ENCODE results near the gene TRAF7. TPM values are rescaled to one million over a fixed set of nuclear protein-coding genes. Genes with fewer than 3 reads are reported as not detected.

TRAF7 gene
- polyA plus RNA-seq, 1 donor from 2014 or later = 30.9 TPM

- H4K20me1 ChIP-seq (ENCODE audit: insufficient read depth) = no peaks in the 10 kb centered on the region
- no peak overlapping the region for H2AFZ ChIP-seq (ENCODE audit: low read depth, low read length)
- H3K79me2 ChIP-seq (replicated peaks; ENCODE audit: insufficient read depth, low read length) = peaks cover 2% of the 10 kb centered on the region
- peak overlapping the region; percentile 76 for H3K4me3 ChIP-seq (ENCODE audit: low read length)
- H3K27ac ChIP-seq (ENCODE audit: low read length) = no peak overlapping the region
- no peaks in the 10 kb centered on the region for H3K9me2 ChIP-seq (ENCODE audit: insufficient read depth, low read length)
- no peak for TF ChIP-seq POLR2AphosphoS5 (IDR thresholded peaks at IDR 0.05)
- no peak for TF ChIP-seq SMC3 (conservative IDR thresholded peaks at IDR 0.05; ENCODE audit: poor library complexity)
- peak; percentile 47 for TF ChIP-seq MXI1 (conservative IDR thresholded peaks at IDR 0.05; ENCODE audit: poor library complexity, severe bottlenecking)
- no peak for TF ChIP-seq CTCF (IDR thresholded peaks at IDR 0.05; ENCODE audit: poor library complexity, severe bottlenecking)
- TF ChIP-seq REST (IDR thresholded peaks at IDR 0.05; ENCODE audit: borderline replicate concordance) = no peak
- no peaks in the 10 kb centered on the region for H3K9me3 ChIP-seq (ENCODE audit: low read length)
- peak overlapping the region; percentile 73 for H3K9ac ChIP-seq (ENCODE audit: low read length)
- H3K27me3 ChIP-seq (ENCODE audit: insufficient read depth, low read depth, low read length) = peaks cover 3% of the 10 kb centered on the region
- peak overlapping the region; percentile 80 for H3K4me2 ChIP-seq (ENCODE audit: low read length)
- no peaks in the 10 kb centered on the region for H3K36me3 ChIP-seq (ENCODE audit: insufficient read depth, low read length)
- no peaks in the 10 kb centered on the region for H3F3A ChIP-seq (ENCODE audit: insufficient read depth, low read length, poor library complexity, severe bottlenecking)
These were observed 40.0 kb downstream of the TRAF7 start for GRCh38 chr16:2195322-2196161.

GRCh38 chr16:2196162-2196980 is 40.8 kb downstream of the TRAF7 start, which contains the start of gene CASKIN1:
TSS of gene CASKIN1 (minus strand) at chr16:2196605. CDS start at chr16:2196432, 173 bp downstream.
- H4K20me1 ChIP-seq (ENCODE audit: insufficient read depth) = no peaks in the 10 kb centered on the region
- no peak within 1 kb of the TSS for H3K27ac ChIP-seq (ENCODE audit: low read length)
- no peaks in the 10 kb centered on the region for H3K9me3 ChIP-seq (ENCODE audit: low read length)
- peak within 1 kb of the TSS; percentile 80 for H3K4me2 ChIP-seq (ENCODE audit: low read length)
- H3K9me2 ChIP-seq (ENCODE audit: insufficient read depth, low read length) = no peaks in the 10 kb centered on the region
- H3F3A ChIP-seq (ENCODE audit: insufficient read depth, low read length, poor library complexity, severe bottlenecking) = no peaks in the 10 kb centered on the region
- no peak within 1 kb of the TSS for H2AFZ ChIP-seq (ENCODE audit: low read depth, low read length)
- H3K36me3 ChIP-seq (ENCODE audit: insufficient read depth, low read length) = no peaks in the 10 kb centered on the region
- H3K4me3 ChIP-seq (ENCODE audit: low read length) = peak within 1 kb of the TSS; percentile 76
- H3K27me3 ChIP-seq (ENCODE audit: insufficient read depth, low read depth, low read length) = peaks cover 3% of the 10 kb centered on the region
- H3K79me2 ChIP-seq (replicated peaks; ENCODE audit: insufficient read depth, low read length) = peaks cover 2% of the 10 kb centered on the region
- H3K9ac ChIP-seq (ENCODE audit: low read length) = peak within 1 kb of the TSS; percentile 73
- TF ChIP-seq REST (IDR thresholded peaks at IDR 0.05; ENCODE audit: borderline replicate concordance) = no peak
- TF ChIP-seq EZH2 (IDR thresholded peaks at IDR 0.05; ENCODE audit: borderline replicate concordance, insufficient read depth, low read length, poor library complexity, severe bottlenecking) = no peak
- TF ChIP-seq TAF1 (IDR thresholded peaks at IDR 0.05; ENCODE audit: low read depth) = no peak
- no peak for TF ChIP-seq SMC3 (conservative IDR thresholded peaks at IDR 0.05; ENCODE audit: poor library complexity)
- TF ChIP-seq CTCF (IDR thresholded peaks at IDR 0.05; ENCODE audit: poor library complexity, severe bottlenecking) = no peak
- no peak for TF ChIP-seq POLR2AphosphoS5 (IDR thresholded peaks at IDR 0.05)
- no peak for TF ChIP-seq MXI1 (conservative IDR thresholded peaks at IDR 0.05; ENCODE audit: poor library complexity, severe bottlenecking)
- TF ChIP-seq EP300 (conservative IDR thresholded peaks at IDR 0.05; ENCODE audit: poor library complexity, severe bottlenecking) = no peak
- no peak for TF ChIP-seq RAD21 (conservative IDR thresholded peaks at IDR 0.05)
